NCI-H2227 treated with DMSO at 0.1 percent for 48 hours (cell line): ENCODE measurements around the gene SLC6A19.
"Not testable (repeated sequence)": the region's sequence is repeated elsewhere in the genome, so short reads cannot be mapped to it uniquely, and the experiment has no call there.

Experiments
- DNase-seq: peaks from one replicate; lab custom pipeline; 2025; lab: John Stamatoyannopoulos, UW

Gene SLC6A19

DNA sequence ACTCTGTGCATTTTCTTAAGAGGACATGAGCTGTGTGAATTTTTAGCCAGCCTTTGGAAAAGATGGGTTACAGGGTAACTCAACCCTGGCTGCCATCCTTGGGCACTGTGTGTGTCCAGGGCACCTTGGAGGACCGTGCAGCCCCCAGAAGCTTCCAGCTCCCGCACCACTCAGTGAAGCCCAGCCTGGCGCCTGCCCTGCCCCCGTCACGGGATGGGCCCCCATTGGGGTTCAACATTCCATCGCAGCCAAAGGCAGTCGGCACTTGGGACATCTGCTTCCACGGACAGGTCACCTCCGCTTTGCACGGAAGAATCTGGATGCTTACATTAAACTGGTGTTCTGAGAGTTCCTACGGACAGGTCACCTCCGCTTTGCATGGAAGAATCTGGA is 21.9 kb downstream of the SLC6A19 start:
- no peak for DNase-seq

DNA sequence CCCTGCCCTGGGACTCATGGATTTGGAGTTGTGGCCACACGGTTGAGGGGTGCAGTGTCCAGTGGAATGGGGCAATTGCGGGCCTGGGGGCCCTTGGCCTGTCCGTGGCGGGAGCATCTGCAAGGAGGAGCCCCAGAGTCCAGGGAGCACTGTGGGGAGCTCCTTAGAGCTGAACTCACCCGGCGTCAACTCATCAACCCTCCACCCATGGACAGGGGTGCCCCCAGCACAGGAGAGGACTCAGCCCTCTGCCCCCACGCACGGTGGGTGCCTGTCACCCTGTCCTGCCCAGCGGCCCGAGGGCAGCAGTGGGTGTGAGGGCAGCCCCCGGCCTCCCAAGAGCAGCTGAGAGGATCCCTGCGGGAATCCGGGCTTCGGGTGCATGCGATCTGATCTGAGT is 23.2 kb downstream of the SLC6A19 start:
- DNase-seq, result no peak

DNA sequence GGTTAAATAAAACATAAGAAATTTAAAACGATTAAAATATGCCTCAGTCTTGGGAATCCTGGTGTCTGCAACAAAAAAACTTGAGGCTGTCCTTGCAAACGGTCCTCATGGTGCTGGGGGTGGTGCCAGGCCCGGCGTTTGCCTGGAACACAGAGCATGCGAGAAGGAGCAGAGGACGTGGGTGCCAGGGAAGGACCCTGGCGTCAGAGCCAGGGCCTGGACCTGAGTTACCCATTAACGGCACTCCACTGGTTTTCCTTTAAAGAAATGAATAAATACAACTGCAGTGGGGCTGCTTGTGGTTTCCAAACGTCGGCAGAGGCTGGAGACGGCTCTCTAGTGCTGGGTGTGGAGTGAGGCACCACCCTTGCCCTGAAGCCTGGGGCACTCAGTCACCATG is 23.7 kb downstream of the SLC6A19 start, which contains the start of gene SLC6A18:
TSS of gene SLC6A18 (plus strand) at position 301 of the 400 bp plus-strand sequence. CDS start at position 398, 97 bp downstream.
- DNase-seq, result no peak

DNA sequence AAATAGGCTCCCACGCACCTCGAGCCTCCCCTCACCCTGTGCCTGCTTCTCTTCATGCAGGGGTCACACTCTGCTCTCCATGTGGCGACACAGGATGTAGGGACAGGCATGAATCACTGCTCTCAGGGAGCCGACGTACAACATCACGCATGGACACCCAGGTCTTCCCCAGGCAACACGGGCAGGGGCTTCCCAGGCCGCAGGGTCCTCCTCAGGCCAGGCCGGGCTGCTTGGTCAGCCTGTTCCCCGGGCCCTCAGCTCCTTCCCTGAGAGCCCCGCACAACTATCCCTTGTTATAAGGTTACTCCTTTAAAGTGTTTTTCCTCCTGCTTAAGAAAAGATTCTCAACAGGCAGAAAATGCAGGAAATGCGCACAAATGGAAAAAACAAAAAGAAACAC is 24.8 kb downstream of the SLC6A19 start:
- DNase-seq, result no peak

DNA sequence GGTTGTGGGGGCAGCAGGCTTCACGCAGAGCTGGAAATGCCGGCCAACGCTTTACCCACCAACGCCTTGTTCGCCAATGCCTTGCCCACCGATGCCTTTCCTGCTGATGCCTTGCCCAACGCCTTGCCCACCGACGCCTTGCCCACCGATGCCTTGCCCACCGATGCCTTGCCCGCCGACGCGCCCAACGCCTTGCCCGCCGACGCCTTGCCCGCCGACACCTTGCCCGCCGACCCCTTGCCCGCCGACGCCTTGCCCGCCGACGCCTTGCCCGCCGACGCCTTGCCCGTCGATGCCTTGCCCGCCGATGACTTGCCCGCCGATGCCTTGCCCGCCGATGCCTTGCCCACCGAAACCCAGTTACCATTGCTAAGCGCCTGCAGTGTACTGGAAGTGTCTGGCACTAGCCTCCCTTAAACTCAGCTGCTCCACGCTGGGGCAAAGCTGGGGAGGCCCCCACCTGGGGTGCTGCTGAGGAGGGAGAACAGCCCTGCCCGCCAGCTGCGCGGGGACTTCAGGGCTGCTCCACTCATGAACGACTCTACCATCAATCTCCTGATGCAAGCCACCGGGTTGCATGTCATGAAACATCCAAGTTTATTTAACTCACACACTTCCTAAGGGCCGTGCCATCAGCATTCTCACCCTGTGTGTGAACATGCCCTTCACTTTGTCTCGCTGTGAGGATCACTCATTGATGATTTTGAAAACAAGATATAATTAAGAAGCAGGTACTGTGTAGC is 25.6 kb downstream of the SLC6A19 start:
- no peak for DNase-seq

DNA sequence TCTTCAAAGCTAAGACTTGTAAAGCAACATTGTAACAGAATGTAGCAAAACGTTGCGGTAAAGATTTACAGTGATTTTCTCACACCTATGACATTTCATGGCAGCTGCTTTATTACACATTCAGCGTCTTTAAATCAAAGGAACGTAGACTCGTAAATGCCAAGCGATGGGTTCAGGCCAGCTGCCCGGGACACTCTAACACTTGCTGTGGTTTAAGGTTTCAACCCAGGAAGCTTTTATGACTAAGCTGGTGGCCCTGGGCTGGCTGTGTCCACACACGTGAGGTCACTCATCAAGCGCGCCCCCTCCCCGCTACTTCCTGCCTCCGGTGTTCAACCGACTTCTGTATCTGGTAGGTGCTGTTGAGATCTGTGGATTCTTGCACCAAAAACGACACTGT is 26.3 kb downstream of the SLC6A19 start:
- DNase-seq, result no peak

DNA sequence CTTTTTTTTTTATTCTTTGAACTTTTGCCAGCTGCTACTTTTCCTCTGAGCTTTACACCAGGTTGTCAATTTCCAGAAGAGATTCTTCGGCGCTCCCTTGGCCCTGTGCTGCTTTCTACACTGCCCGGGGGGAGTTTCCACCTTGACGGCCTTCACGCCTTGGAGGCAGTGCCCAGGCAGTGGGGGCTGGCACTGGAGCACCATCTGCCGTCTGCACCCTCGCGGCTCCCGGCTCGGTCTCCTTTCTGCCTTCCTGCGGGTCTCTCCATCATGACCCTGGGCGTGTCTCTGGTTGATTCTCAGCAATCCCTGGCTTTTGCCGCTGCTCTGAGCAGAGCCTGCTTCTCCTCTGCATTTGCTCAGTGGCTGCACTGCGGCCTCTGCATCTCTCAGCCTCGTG is 26.7 kb downstream of the SLC6A19 start:
- DNase-seq, result no peak

DNA sequence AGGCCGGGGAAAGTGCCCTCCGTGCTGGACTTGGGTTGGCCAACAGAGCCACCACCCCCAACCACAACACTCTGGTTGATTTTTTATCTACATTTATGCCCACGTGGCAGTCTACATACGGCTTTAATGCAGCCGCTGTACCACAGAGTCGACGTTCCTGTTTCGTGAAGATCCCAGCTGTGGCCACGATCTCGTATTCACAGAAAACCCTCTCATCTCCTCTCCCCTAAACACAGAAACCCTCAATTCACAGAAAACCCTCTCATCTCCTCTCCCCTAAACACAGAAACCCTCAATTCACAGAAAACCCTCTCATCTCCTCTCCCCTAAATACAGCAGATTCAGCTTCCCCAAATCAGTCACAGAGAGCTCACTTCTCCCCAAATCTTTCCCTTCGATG is 27.6 kb downstream of the SLC6A19 start:
- not testable (repeated sequence) for DNase-seq

DNA sequence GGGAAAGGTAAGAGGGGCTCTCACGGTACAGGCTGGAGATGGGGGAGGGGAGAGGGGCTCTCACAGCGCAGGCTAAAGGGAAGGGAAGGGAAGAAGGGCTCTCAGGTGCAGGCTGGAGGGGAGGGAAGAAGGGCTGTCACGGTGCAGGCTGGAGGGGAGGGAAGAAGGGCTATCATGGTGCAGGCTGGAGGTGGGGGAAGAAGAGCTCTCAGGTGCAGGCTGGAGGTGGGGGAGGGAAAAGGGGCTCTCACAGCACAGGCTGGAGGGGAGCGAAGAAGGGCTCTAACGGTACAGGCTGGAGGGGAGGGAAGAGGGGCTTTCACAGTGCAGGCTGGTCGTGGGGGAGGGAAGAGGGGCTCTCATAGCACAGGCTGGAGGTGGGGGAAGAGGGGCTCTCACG is 28.4 kb downstream of the SLC6A19 start:
- DNase-seq, result no peak

DNA sequence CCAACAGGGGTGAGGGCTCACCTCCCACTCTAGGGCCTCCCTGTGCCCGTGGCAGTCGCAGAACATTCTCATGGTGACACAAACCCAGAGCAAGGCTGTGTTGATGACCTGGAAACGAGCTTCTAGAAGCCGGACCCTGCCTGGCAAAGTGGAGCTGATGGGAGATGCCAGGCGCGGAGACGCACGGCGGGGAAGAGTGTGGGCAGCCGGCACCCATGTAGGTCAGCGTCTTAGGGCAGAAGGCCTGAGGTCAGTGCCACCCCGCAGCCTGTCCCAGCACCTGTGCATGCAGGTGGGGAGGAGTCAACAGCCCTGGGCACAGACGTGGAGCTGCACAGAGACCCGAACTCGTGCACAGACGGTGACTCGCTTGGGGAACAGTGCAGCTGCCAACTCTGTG is 29.2 kb downstream of the SLC6A19 start:
- DNase-seq, result no peak

DNA sequence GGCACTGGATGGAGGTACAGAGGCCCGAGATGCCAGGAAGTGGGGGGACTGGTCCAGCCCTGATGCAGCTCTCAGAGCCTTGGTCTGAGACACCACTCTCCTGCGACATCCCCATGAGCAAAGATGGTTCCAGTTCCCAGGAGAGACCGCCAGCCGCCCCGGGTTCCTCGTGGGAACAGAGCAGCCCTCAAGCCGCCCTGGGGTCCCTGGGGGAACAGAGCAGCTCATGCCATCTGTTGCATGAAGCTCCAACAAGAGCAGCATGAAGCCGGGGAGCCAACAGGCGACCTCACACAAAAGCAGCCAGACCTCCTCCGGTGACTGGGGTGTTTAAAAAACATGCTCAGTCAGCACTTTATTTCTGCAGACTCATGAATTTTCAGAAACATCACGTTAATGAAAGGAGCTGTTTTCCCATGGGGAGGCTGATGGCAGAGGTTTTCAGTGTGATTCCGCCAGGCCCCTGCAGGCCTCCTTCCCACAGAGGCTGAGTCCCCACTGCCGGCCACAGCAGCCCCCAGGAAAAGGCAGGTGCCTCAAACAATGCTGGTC is 30.0 kb downstream of the SLC6A19 start:
- DNase-seq, result no peak

DNA sequence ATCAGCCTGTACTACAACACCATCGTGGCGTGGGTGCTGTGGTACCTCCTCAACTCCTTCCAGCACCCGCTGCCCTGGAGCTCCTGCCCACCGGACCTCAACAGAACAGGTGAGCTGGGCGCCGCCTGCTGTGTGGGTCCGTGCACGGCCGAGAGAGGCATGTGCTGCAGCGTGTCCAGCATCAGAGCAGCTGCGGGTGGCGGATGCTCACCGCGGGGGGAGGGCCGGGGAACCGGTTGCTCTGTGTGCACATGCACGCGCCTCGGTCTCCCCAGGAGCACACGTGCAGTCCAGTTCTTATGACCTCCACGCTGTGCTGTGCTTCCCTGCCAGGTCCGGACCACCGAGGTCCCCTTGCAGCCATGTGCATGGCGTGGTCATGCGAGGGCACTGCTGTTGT is 31.4 kb downstream of the SLC6A19 start:
- no peak for DNase-seq

DNA sequence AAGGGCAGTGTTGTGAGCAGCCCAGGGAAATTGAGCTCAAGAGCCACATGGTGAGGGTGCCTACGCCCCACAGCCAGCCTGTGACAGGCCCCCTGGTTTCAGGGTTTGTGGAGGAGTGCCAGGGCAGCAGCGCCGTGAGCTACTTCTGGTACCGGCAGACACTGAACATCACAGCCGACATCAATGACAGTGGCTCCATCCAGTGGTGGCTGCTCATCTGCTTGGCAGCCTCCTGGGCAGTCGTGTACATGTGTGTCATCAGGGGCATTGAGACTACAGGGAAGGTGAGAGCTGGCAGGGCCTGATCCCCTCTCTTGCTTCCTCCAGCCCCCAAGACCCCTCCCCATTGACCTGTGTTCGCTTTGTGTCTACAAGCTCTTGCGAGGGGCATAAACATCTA is 34.0 kb downstream of the SLC6A19 start:
- DNase-seq, result no peak

DNA sequence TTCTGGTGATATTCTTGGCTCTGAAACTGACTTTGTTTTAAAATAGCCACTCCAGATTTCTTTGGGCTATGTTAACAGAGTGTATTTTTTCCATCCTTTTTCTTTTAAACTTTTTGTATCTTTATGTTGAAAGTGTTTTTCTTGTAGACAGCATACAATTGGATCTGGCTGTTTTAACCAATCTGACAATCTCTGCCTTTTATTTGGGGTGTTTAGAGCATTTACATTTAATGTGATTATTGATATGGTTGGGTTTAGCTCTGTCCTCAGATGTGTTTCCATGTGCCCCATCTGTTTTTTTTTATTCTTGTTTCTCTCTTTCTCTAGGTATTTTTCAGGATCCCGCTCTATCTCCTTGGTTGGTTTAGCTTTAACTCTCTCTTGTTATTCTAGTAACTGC is 34.4 kb downstream of the SLC6A19 start:
- no peak for DNase-seq

DNA sequence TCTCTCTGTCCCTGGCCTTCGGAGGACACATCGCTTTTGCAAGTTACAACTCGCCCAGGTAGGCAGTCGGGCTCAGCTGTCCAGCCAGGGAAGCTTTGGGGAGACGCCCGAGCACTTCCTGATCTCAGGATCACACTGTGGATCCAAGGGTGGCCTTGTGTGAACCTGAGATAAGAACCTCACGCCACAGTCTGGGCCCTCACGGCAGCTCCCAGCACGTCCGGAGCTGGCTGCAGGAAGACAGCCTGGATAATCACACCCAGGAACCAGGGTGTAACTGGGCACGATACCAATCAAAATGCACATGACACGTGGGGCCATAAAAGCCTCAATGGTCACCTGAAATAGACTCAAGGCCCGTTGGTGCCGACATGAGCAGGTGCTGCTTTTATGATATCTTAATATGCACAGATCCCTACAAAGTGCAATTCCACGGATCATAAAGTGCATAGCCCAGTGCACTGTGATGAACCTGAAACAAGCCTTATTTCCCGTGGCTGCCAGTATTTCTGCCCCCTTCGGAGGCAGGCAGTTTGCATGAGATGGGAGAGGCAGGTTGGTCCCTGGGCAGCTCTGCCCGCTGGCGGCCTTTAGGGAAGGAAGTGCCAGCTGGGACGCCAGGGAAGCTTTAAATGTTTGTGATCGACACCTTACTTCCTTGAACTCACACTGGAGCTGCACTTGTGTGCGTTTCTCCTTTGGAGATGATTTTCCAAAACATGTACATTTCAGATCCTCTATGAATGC is 38.3 kb downstream of the SLC6A19 start:
- DNase-seq, result no peak

DNA sequence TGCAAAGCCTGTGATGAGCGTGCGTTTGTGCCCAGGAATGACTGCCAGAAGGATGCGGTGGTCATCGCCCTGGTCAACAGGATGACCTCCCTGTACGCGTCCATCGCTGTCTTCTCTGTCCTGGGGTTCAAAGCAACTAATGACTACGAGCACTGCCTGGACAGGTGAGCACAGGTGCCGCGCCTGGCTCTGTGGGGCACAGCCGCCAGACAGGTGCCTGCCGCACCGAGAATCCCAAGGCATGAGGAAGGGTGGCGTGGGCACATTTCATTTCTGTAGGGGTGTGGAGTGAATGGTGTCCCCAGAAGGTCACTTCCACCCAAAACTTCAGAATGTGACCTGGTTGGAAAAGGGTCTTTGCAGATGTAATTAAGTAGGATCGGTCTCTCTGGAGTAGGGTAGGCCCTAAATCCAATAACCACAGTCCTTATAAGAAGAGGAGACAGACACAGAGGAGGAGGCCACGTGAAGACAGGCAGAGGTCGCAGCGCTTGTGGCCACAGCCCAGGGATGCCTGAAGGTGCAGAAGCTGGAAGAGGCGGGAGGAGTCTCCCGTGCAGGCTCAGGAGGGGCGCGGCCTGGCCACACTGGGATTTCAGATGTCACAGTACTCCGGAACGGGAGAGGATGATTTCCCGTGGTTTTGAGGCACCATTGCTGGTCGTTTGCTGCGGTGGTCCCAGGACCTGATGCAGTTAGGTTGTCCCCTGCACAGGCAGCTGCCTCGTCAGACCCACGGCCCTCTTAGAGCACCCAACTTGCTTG is 39.3 kb downstream of the SLC6A19 start:
- no peak for DNase-seq

DNA sequence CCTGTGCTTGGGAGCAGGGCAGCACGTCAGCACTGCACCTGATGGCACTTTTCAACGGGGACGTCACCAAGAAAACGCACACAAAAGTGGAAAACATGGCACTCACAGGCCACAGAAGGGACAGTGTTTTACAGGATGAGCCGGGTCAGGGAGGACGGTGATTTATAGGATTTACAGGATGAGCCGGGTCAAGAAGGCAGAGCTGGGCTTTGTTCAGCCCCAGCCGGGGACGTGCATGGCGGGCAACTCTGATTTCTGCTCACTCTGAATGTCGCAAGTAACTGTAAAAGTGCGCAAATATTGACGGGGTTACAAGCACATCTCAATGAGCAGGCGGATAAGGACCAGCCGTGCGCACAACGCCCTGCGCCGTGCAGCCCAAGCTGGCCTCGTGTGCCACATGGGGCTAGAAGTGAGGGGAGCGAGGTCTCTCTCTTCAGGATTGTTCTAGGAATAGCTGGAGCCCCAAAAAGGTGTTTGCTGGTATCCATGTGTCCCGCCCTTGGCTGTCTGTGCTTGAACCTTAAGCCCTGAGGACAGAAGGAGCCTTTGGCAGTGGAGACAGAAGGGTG is 40.2 kb downstream of the SLC6A19 start:
- DNase-seq, result no peak

DNA sequence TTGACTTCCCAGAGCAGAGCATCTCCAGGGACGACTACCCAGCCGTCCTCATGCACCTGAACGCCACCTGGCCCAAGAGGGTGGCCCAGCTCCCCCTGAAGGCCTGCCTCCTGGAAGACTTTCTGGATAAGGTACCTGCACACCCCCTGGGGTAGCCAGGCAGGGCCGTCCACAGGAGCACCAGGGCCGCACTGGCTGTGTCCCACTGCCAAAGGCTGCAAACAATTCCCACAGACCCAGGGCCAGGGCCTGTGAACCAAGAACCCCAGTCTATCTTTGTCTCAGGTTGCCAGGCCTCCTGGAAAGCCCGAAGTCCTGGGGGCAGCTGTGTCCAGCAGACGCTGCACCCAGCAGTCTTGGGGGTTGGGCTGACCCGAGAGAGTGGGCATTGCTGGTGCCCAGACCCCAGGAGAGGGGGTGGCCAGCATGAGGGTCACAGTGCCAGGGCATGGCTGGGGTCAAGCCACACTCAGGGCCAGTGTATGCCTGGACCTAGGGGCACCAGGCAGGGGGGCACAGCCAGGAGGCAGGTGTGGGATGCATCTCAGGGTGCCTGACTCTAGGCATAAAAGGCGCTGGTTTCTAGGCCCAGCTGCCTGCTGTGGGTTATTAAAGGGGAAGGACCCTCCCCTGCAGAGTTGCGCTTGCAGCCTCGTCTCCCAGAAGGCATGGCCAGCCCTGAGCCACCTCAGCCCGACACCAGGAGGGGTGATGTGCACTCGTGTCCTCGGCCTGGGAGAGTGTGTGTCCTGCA is 41.5 kb downstream of the SLC6A19 start:
- DNase-seq, result no peak

DNA sequence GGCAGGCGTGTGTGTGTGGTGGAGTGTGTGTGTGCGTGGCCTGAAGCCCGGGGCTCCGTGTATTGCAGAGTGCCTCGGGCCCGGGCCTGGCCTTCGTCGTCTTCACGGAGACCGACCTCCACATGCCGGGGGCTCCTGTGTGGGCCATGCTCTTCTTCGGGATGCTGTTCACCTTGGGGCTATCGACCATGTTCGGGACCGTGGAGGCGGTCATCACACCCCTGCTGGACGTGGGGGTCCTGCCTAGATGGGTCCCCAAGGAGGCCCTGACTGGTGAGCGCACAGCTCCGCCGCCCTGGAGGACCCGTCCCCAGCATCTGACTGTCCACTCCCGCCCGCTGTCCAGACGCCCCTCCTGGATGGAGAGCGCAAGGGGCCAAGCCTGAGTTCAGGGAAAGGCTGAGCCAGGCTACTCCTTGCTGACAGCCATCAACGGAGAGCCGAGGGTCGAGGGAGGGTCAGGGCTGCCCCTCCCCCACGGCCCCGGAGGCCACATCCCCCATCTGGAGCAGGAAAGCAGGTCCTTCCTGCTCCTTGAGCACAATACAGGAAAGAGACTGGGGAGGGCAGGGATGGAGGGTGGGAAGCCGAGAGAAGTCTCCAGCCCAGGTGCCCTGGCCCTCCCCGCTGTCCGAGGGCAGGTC is 42.2 kb downstream of the SLC6A19 start:
- DNase-seq, result no peak

DNA sequence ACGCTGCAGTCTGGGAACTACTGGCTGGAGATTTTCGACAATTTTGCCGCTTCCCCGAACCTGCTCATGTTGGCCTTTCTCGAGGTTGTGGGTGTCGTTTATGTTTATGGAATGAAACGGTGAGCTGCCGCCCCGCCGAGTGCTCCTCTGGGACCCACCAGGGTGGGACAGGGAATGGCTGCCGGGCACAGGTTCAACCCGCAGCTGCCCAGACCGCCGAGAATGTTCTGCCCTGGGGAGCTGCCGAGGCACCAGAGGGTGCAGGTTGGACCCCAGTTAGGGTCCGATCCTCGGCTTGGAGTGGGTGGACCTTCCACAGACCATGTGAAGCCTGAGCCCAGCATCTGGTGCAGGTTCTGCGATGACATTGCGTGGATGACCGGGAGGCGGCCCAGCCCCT is 42.9 kb downstream of the SLC6A19 start:
- no peak for DNase-seq

DNA sequence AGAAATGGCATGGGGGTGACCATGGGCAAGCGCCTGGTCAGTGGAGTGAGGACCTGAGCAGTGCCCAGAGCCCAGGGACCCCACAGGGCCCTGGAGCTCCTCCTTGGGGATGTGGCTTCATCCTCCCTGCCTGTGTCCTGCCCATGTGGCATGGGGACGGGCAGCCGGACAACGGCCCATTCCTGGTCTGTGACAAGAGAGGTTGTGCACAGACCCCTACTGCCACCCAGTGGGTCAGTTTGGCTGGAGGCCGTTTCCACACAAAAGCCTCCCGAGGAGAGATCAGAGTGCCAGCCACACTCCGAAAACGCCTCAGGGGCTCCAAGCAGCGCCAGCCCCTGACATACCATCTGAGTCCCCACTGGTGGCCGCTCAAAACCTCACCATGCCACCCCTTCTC is 43.6 kb downstream of the SLC6A19 start:
- no peak for DNase-seq
